Ecto neural progenitor cell (in vitro differentiated cells): ENCODE measurements around the gene APP.
"Not testable (repeated sequence)": the region's sequence is repeated elsewhere in the genome, so short reads cannot be mapped to it uniquely, and the experiment has no call there.

Experiments used
- DNase-seq: peaks from one replicate; pipeline ENCODE4 v3.0.0-alpha.2; 2018; ENCODE audit warnings: low spot score

Gene APP

GRCh38 chr21:26060335-26061115 is 110.0 kb downstream of the APP start:
- no peak for DNase-seq

- DNase-seq, result no peak
Observed at GRCh38 chr21:26057477-26058170, 112.9 kb downstream of the APP start.

- DNase-seq, result no peak
Observed at GRCh38 chr21:26055841-26056264, 114.7 kb downstream of the APP start.

GRCh38 chr21:26055010-26055409 is 115.6 kb downstream of the APP start:
- no peak for DNase-seq

- no peak for DNase-seq
Observed at GRCh38 chr21:26052057-26052456, 118.5 kb downstream of the APP start.

GRCh38 chr21:26050857-26051256 is 119.7 kb downstream of the APP start:
- no peak for DNase-seq

- DNase-seq, result no peak
Observed at GRCh38 chr21:26049803-26050202, 120.8 kb downstream of the APP start.

GRCh38 chr21:26047279-26047967 is 123.1 kb downstream of the APP start:
- no peak for DNase-seq

GRCh38 chr21:26043891-26044290 is 126.7 kb downstream of the APP start:
- no peak for DNase-seq

- no peak for DNase-seq
Observed at GRCh38 chr21:26042181-26042876, 128.2 kb downstream of the APP start.

GRCh38 chr21:26041431-26042180 is 129.0 kb downstream of the APP start:
- no peak for DNase-seq

- no peak for DNase-seq
Observed at GRCh38 chr21:26036916-26037315, 133.7 kb downstream of the APP start.

GRCh38 chr21:26032263-26032662 is 138.3 kb downstream of the APP start:
- DNase-seq, result no peak

GRCh38 chr21:26028183-26028582 is 142.4 kb downstream of the APP start:
- DNase-seq, result no peak

GRCh38 chr21:26027696-26028095 is 142.9 kb downstream of the APP start:
- DNase-seq, result no peak

GRCh38 chr21:26025536-26026512 is 144.7 kb downstream of the APP start:
- DNase-seq, result no peak

GRCh38 chr21:26023406-26023805 is 147.2 kb downstream of the APP start:
- DNase-seq, result not testable (repeated sequence)

GRCh38 chr21:26022598-26023337 is 147.8 kb downstream of the APP start:
- DNase-seq, result not testable (repeated sequence)

GRCh38 chr21:26020510-26020909 is 150.1 kb downstream of the APP start:
- no peak for DNase-seq

- DNase-seq, result no peak
Observed at GRCh38 chr21:26020081-26020480, 150.5 kb downstream of the APP start.
